Measurements from ENCODE around the gene EIF4G3.
A peak's percentile ranks its signal among the peaks of the same experiment; 100 is the strongest.
"Not testable (repeated sequence)": the region's sequence is repeated elsewhere in the genome, so short reads cannot be mapped to it uniquely, and the experiment has no call there.

Gene EIF4G3

GRCh38 chr1:20811916-20812315, 364.8 kb downstream of the EIF4G3 start:
- no peak for DNase-seq (ENCODE audit: low spot score)

GRCh38 chr1:20793236-20793635, 383.5 kb downstream of the EIF4G3 start:
- DNase-seq (ENCODE audit: low spot score): no peak

GRCh38 chr1:20792196-20792595, 384.5 kb downstream of the EIF4G3 start:
- no peak for DNase-seq (ENCODE audit: low spot score)

DNA sequence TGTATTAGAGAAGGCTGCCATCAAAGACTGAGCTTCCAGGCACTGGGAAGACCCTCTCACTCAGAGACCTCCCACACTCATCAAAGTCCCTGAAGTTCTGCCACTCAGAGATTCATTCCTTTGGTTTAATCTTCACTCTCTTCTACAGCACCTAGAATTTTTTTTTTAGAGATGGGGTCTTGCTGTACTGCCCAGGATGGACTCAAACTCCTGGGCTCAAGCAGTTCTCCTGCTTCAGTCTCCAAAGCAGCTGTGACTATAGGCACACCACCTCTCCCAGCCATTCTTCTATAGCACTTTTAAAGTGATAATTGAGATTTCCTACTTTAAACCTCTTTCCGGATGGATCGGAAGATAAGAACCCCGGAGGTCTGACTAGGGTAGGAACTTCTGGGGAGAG, 385.9 kb downstream of the EIF4G3 start:
- DNase-seq (ENCODE audit: low spot score): no peak

DNA sequence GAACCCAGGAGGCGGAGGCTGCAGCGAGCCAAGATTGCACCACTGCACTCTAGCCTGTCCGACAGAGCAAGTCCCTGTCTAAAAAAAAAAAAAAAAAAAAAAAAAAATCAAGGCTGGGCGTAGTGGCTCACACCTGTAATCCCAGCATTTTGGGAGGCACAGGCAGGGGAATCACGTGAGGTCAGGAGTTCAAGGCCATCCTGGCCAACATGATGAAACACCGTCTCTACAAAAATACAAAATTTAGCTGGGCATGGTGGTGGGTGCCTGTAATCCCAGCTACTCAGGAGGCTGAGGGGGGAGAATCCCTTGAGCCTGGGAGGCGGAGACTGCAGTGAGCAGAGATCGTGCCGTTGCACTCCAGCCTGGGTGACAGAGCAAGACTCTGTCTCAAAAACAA, 387.1 kb downstream of the EIF4G3 start:
- not testable (repeated sequence) for DNase-seq (ENCODE audit: low spot score)

DNA sequence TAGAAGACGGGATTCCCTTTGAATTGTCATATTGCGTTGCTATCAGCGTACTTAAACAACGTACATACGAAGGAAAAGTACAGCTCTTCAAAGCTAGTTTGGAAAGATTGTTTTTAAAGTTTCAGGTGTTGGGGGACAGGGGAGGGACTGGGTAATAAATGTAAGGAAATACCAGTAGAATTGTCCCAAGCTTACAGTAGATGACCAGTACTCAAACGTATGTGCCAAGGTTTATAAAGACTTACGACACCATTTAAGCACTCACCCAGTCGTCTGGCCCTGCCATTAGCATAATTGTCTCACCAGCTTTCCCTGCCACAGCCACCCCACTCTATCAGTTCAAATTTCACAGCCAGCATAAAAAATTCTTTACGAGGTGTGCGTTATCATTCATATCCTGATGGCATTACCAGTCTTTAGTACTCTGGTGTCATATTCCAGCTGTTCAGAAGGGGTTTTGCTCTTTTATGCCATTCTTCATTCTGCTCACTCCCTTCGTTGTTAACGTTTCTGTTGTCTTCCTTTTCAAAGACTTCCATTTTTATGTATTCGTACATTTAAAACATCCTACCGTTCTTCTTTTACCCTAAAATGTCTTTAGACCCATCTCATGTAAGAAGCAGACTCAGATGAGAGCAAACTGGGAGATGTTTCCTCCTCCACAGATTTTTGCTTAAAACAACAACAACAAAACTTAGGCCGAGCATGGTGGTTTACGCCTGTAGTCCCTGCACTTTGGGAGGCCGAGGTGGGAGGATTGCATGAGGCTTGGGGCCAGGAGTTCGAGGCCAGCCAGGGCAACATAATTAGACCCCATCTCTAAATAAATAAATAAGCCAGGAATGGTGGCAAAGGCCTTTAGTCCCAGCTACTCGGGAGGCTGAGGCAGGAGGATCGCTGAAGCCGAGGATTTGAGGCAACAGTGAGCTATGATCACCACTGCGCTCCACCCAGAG, 388.6 kb downstream of the EIF4G3 start:
- no peak for DNase-seq (ENCODE audit: low spot score)

- peak; percentile 73 for DNase-seq (ENCODE audit: low spot score)
Observed at GRCh38 chr1:20787029-20787839, 389.5 kb downstream of the EIF4G3 start, which contains the start of gene HP1BP3. Gene HP1BP3 (minus strand): TSS chr1:20787307. CDS start chr1:20780440, 6,867 bp downstream.

GRCh38 chr1:20786253-20787028, 390.3 kb downstream of the EIF4G3 start:
- peak; percentile 93 for DNase-seq (ENCODE audit: low spot score)

GRCh38 chr1:20785907-20786252, 390.8 kb downstream of the EIF4G3 start:
- no peak for DNase-seq (ENCODE audit: low spot score)

GRCh38 chr1:20775700-20776099, 401.0 kb downstream of the EIF4G3 start:
- DNase-seq (ENCODE audit: low spot score): no peak

GRCh38 chr1:20771780-20772179, 404.9 kb downstream of the EIF4G3 start:
- DNase-seq (ENCODE audit: low spot score): no peak

GRCh38 chr1:20770314-20771087, 406.2 kb downstream of the EIF4G3 start:
- no peak for DNase-seq (ENCODE audit: low spot score)

DNA sequence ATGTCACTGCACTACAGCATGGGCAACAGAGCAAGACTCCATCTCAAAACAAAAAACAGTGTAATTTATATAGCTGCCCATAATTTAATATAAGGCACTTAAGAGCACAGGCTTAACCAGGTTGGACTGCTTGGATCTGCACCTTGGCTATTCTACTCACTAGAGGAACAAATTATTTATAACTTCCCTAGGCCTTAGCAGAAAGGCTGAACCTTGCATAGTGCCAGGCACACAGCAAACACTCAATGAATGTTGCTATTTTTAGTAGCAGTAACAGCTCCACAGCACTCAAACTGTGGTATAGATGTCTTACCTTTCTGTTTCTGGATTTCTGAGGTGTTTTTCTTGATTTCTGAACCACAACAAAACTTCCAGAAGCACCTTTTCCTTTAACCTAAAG, 409.4 kb downstream of the EIF4G3 start:
- no peak for DNase-seq (ENCODE audit: low spot score)

GRCh38 chr1:20763417-20763816, 413.3 kb downstream of the EIF4G3 start:
- DNase-seq (ENCODE audit: low spot score): no peak

DNA sequence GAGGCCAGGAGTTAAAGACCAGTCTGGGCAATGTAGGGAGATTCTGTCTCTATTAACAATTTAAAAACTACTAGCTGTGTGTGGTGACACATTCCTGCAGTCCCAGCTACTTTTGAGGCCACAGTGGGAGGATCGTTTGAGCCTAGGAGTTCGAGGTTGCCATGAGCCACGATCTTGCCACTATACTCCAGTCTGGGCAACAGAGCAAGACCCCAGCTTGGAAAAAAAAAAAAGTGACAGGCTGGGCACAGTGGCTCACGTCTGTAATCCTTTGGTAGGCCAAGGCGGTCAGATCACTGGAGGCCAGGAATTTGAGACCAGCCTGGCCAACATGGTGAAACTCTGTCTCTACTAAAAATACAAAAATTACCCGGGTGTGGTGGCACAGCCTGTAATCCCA, 416.4 kb downstream of the EIF4G3 start:
- DNase-seq (ENCODE audit: low spot score): no peak

All from cerebellar cortex (tissue), 1 donor.